Heart right ventricle (tissue), 16 donors: ENCODE measurements around the gene PBX4. TPM values are rescaled to one million over a fixed set of nuclear protein-coding genes. Genes with fewer than 3 reads are reported as not detected.

Source experiments
- ATAC-seq, 8 donors: fragments of 200-7000 bp; cut with Tn5 transposase; one replicate each; pipeline ENCODE4 v1.9.1; 2020; ENCODE audit warnings: mild to moderate bottlenecking in 8 of 8, moderate library complexity in 8 of 8, moderate number of reproducible peaks in 1 of 8
- DNase-seq, 2 donors: peaks; one replicate each; pipeline ENCODE4 v3.0.0-alpha.2; 2020
- H3K27ac ChIP-seq, 10 donors: fragments of 200-600 bp; sonication (generic) in 2 of 10; one replicate each; pipeline versions ENCODE4 v1.5.0 to v1.8.0; 2020 to 2022; ENCODE audit warnings: mild to moderate bottlenecking in 3 of 10
- H3K27me3 ChIP-seq, 7 donors: fragments of 200-600 bp; one replicate each; pipeline ENCODE4 v1.8.0; 2021 to 2022; ENCODE audit warnings: mild to moderate bottlenecking in 2 of 7
- H3K36me3 ChIP-seq, 9 donors: fragments of 200-600 bp; sonication (generic) in 1 of 9; one replicate each; pipeline versions ENCODE4 v1.5.0 to v1.8.0; 2020 to 2022; ENCODE audit warnings: mild to moderate bottlenecking in 2 of 9
- H3K4me1 ChIP-seq, 9 donors: fragments of 200-600 bp; sonication (generic) in 1 of 9; one replicate each; pipeline versions ENCODE4 v1.5.0 to v1.8.0; 2020 to 2022; ENCODE audit warnings: mild to moderate bottlenecking in 4 of 9
- H3K4me3 ChIP-seq, 10 donors: fragments of 200-600 bp; sonication (generic) in 2 of 10; one replicate each; pipeline versions ENCODE4 v1.5.0 to v1.8.0; 2020 to 2022; ENCODE audit warnings: mild to moderate bottlenecking in 7 of 10, moderate library complexity in 2 of 10
- H3K9me3 ChIP-seq, 11 donors: fragments of 200-600 bp in 10 of 11; sonication (generic) in 2 of 11; one replicate each; pipeline versions ENCODE4 v1.5.0 to v1.8.0; 2013 to 2022; ENCODE audit warnings: mild to moderate bottlenecking in 2 of 11, control low read depth in 1 of 11, moderate library complexity in 1 of 11
- WGBS, 2 donors: extraction: QIAGEN DNeasy Blood & Tissue Kit; methylation state at CpG; one replicate each; pipeline ENCODE4 v1.1.7; 2013; ENCODE audit warnings: inconsistent platforms in 1 of 2; 5-methylcytosine and 5-hydroxymethylcytosine counted together
- intact Hi-C, 10 donors: fragments of 100-400 bp; cut with DNase I; formaldehyde crosslinking; loops; one replicate each; pipeline versions ENCODE4 v1.11.1 to v1.14.2; 2022
- polyA plus RNA-seq, 2 donors: library from polyadenylated mRNA; stranded (reverse); fragments of 200-250 nt; gene quantifications; one replicate each; pipeline ENCODE4 v1.2.3, GENCODE V29; 2013
- total RNA-seq, 10 donors: library from RNA; stranded (reverse); fragmentation: NEBNext Ultra II Directional in 3 of 10; extraction: Animal tissue kit (Norgen Biotek cat#: 25700) in 3 of 10; gene quantifications; one replicate each; pipeline versions ENCODE4 v1.2.1 to v1.2.4, GENCODE V29; 2021 to 2023
- TF ChIP-seq, protein P1 (sequence below), 9 donors: fragments of 200-600 bp; sonication (generic) in 2 of 9; IDR thresholded peaks; one replicate each; pipeline versions ENCODE4 v1.5.0 to v1.8.0; 2021 to 2022; ENCODE audit warnings: antibody characterized with exemption in 9 of 9, mild to moderate bottlenecking in 5 of 9, moderate library complexity in 1 of 9
- donor health status: Arrhythmogenic right ventricular cardiomyopathy.
- donor health status: ischemic (EF 13 %, LVEDD 7.1; RV severe dilation, severe dysfunction).
- donor health status: healthy with polysubstance abuse.
- donor health status: DM: no; HTN: yes; CAD: no.
- donor health status: DM: no; HTN: no; CAD: no.
- donor health status: ischemic (EF 25% LVEDD 6.9; RV normal size, moderate dysfunction).
- donor health status: ischemic (EF 25% LVEDD 5.7; RV mildly dilated, moderate dysfunction).
- donor health status: healthy.
- donor health status: DM: yes; HTN: yes; CAD: no.
- donor health status: Ischemic cardiomyopathy.
- donor health status: ischemic (EF 35%, LVEDD 5.7; RV mildly dilated, moderate dysfunction).
- donor health status: nonischemic (EF 11% LVEDD 7.7; RV severe dilation, severe dysfunction).
- donor health status: DM: yes; HTN: yes; CAD: no.
- donor health status: PGD.
- donor health status: ischemic (EF 29% LVEDD 5.4; RV normal size, mild dysfunction).
- donor health status: nonischemic (EF 23%, LVEDD 6.1; RV moderate dilation, normal function).

Gene PBX4
- total and polyA plus RNA-seq, 12 donors, result 0.06 to 1.2 (median 0.36) TPM; not detected in 7

DNA sequence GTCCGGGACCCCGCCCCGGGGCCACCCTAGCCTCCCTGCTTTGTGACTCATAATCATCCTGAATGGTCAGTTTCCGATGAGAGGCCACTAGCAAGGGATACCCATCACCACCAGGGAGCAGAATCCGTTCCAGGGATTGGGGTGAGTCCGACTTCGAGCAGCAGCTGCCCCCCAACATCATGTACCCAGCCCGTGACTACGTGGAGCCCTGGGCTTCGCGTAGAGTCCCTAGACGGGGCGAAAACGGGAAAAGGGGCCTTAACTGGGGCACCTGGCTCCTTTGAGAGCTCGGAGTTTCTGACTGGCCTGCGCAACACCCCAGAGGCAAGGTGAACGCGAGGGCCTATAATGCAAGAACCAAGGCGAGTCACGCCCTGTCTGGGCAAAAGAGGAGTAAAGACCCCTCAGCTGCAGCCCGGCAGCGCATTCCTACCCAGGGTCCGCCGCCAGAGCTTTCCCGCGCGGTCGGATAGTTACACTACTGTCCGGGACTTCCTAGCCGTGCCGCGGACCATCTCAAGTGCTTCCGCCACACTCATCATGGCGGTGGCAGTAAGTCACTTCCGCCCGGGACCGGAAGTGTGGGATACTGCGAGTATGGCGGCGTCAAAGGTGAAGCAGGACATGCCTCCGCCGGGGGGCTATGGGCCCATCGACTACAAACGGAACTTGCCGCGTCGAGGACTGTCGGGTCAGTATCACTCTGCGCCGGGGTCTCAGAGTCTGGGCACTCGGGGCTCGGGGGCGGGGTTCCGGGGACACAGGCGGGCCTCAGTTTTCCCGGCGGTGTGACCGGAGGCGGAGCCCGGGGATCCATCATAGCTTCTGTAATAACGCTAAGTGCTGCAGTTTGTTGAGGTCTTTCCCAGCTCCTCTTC, 102.6 kb downstream of the PBX4 start, which contains the start of gene NDUFA13:
TSS of gene NDUFA13 (plus strand) at position 584 of the 878 bp plus-strand sequence. CDS start at position 598, 14 bp downstream.
- TF ChIP-seq, protein P1, sequence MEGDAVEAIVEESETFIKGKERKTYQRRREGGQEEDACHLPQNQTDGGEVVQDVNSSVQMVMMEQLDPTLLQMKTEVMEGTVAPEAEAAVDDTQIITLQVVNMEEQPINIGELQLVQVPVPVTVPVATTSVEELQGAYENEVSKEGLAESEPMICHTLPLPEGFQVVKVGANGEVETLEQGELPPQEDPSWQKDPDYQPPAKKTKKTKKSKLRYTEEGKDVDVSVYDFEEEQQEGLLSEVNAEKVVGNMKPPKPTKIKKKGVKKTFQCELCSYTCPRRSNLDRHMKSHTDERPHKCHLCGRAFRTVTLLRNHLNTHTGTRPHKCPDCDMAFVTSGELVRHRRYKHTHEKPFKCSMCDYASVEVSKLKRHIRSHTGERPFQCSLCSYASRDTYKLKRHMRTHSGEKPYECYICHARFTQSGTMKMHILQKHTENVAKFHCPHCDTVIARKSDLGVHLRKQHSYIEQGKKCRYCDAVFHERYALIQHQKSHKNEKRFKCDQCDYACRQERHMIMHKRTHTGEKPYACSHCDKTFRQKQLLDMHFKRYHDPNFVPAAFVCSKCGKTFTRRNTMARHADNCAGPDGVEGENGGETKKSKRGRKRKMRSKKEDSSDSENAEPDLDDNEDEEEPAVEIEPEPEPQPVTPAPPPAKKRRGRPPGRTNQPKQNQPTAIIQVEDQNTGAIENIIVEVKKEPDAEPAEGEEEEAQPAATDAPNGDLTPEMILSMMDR (IDR thresholded peaks at IDR 0.05), result peak in 3 of 9 donors; percentile 3 to 16 (median 7)
- Histone ChIP-seq H3K36me3 (peaks cover 0 to 25% (median 0%) of the 10 kb centered on the region in 9 donors), H3K27ac (peak within 1 kb of the TSS; percentile 73 to 94 (median 90)), H3K4me1 (peaks cover 5 to 52% (median 32%) of the 10 kb centered on the region in 9 donors), H3K4me3 (peak within 1 kb of the TSS; percentile 56 to 97 (median 90)), H3K9me3 (peaks cover 0 to 12% (median 0%) of the 10 kb centered on the region in 11 donors), H3K27me3 (no peaks in the 10 kb centered on the region)
- 6 to 7% methylated on average over 61 of the region's 61 CpGs for WGBS, 2 donors
- ATAC-seq (peak; percentile 87 to 96 (median 94)), DNase-seq (peak; percentile 93 to 94)
- intact Hi-C loops, result no loop called here

DNA sequence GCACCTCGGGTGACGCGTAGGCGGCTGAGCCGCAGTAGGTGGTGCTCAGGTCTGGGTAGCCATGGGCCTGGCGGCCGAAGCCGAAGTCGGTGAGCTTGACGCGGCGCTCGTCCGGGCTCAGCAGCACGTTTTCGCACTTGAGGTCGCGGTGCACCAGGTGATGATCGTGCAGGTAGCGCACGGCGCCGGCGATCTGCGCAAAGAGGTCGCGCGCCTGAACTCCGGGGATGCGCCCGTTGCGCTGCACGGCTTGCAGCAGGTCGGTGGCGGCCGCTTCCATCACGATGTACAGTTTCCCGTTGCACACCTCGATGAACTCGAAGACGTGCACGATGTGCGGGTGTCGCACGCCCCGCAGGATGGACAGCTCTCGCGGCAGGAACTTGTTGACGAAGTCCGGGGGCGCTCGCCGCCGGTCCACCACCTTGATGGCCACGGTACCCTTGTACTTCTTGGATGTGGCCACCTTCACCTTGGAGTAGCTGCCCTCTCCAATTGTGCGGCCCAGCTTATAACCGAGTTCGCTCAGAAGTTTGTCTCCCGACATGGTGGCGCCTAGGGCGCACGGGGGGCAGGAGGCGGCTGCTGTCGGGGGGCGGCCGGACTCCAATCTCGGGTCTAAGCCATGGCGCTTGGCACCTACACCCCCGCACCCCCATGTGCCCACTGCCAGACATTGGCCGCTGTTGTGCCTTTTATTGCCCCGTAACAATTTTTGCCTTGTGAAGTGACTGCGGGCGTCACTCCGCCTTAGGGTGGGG, 103.4 kb downstream of the PBX4 start, which contains the start of gene TSSK6:
TSS of gene TSSK6 (minus strand) at position 668 of the 761 bp plus-strand sequence. CDS start at position 547, 121 bp downstream.
- Histone ChIP-seq H3K27ac (peak within 1 kb of the TSS; percentile 73 to 94 (median 90)), H3K9me3 (peaks cover 0 to 12% (median 0%) of the 10 kb centered on the region in 11 donors), H3K4me3 (peak within 1 kb of the TSS; percentile 56 to 97 (median 90)), H3K27me3 (no peaks in the 10 kb centered on the region), H3K4me1 (peaks cover 5 to 48% (median 32%) of the 10 kb centered on the region in 9 donors), H3K36me3 (peaks cover 0 to 17% (median 0%) of the 10 kb centered on the region in 9 donors)
- 77 to 80% methylated on average over 74 of the region's 74 CpGs for WGBS, 2 donors
- peak in 5 of 8 donors; percentile 0 to 31 (median 1) for ATAC-seq
- DNase-seq, result no peak
- intact Hi-C loops, result no loop called here
- TF ChIP-seq, protein P1 (IDR thresholded peaks at IDR 0.05), result no peak

DNA sequence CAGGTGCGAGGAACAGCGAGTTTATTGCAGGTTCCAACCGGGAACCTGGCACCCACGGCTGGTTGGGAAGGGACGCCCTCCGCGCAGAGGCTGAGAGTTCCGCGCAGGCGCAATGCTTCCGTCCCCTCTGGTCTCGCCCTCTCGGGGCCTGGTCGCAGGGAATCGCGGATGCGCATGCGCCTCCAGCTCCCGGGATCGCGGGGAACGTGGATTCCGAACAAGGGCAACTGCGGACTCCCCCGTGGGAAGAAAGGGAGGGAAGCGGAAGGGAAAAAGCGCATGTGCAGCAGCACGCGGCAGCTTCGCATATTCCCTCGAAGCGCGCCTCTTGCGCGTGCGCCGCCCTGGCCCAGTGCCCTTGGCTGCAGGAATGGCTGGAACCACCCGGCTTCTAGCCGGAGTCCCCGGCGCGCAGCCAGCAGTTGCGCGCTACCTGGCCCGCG, 104.3 kb downstream of the PBX4 start:
- H3K36me3 ChIP-seq, result peaks cover 0 to 9% (median 0%) of the 10 kb centered on the region in 9 donors
- peak; percentile 85 to 93 for DNase-seq

More for the DNA sequence above, 104.3 kb downstream of the PBX4 start:
- H3K27me3 ChIP-seq, result no peaks in the 10 kb centered on the region
- H3K4me3 ChIP-seq, result peak overlapping the region in 9 of 10 donors; percentile 16 to 43 (median 33)
- TF ChIP-seq, protein P1 (IDR thresholded peaks at IDR 0.05), result no peak
- peak; percentile 21 to 62 (median 44) for ATAC-seq
- 8 to 17% methylated on average over 46 of the region's 46 CpGs for WGBS, 2 donors
- H3K27ac ChIP-seq, result peak overlapping the region in 1 of 10 donors; percentile 20
- peaks cover 5 to 40% (median 29%) of the 10 kb centered on the region in 9 donors for H3K4me1 ChIP-seq
- intact Hi-C loops, result no loop called here
- H3K9me3 ChIP-seq, result peaks cover 0 to 12% (median 0%) of the 10 kb centered on the region in 11 donors
